CD4-positive, alpha-beta T cell treated with Interleukin-12 subunit alpha and Interleukin-12 subunit beta, for 1 hour (primary cell): ENCODE data around the gene SLC5A8.

Experiments used
- DNase-seq: peaks from one replicate; pipeline ENCODE4 v3.0.0-alpha.2; 2020

The SLC5A8 gene

GRCh38 chr12:101209319-101210302, at the start of gene SLC5A8:
TSS of gene SLC5A8 (minus strand) at chr12:101210238. CDS start at chr12:101209848, 390 bp downstream.
- no peak for DNase-seq

GRCh38 chr12:101257357-101257756, 47.3 kb upstream of the SLC5A8 start:
- DNase-seq: no peak

GRCh38 chr12:101256266-101256665, 46.2 kb upstream of the SLC5A8 start:
- no peak for DNase-seq

GRCh38 chr12:101243616-101244015, 33.6 kb upstream of the SLC5A8 start:
- DNase-seq: no peak

- no peak for DNase-seq
Measured at GRCh38 chr12:101243074-101243473, 33.0 kb upstream of the SLC5A8 start.

GRCh38 chr12:101238800-101239329, 28.8 kb upstream of the SLC5A8 start:
- no peak for DNase-seq

GRCh38 chr12:101238306-101238705, 28.3 kb upstream of the SLC5A8 start:
- no peak for DNase-seq

- no peak for DNase-seq
Measured at GRCh38 chr12:101235686-101236085, 25.6 kb upstream of the SLC5A8 start.

GRCh38 chr12:101231636-101232035, 21.6 kb upstream of the SLC5A8 start:
- no peak for DNase-seq

- DNase-seq: no peak
Measured at GRCh38 chr12:101230547-101230946, 20.5 kb upstream of the SLC5A8 start.

- no peak for DNase-seq
Measured at GRCh38 chr12:101229841-101230241, 19.8 kb upstream of the SLC5A8 start.

GRCh38 chr12:101221301-101221700, 11.3 kb upstream of the SLC5A8 start:
- no peak for DNase-seq

- DNase-seq: no peak
Measured at GRCh38 chr12:101216810-101217209, 6.8 kb upstream of the SLC5A8 start.

GRCh38 chr12:101207086-101207780, 2.8 kb downstream of the SLC5A8 start:
- DNase-seq: no peak

GRCh38 chr12:101204602-101205304, 5.3 kb downstream of the SLC5A8 start:
- DNase-seq: no peak

- DNase-seq: no peak
Measured at GRCh38 chr12:101200824-101201223, 9.2 kb downstream of the SLC5A8 start.

- DNase-seq: no peak
Measured at GRCh38 chr12:101200145-101200544, 9.9 kb downstream of the SLC5A8 start.

GRCh38 chr12:101186291-101186690, 23.7 kb downstream of the SLC5A8 start:
- DNase-seq: no peak

- DNase-seq: no peak
Measured at GRCh38 chr12:101181776-101182175, 28.3 kb downstream of the SLC5A8 start.

GRCh38 chr12:101174541-101174940, 35.5 kb downstream of the SLC5A8 start:
- DNase-seq: no peak

- no peak for DNase-seq
Measured at GRCh38 chr12:101173197-101173749, 36.8 kb downstream of the SLC5A8 start.

- DNase-seq: no peak
Measured at GRCh38 chr12:101172316-101172715, 37.7 kb downstream of the SLC5A8 start.

- DNase-seq: no peak
Measured at GRCh38 chr12:101168001-101168400, 42.0 kb downstream of the SLC5A8 start.
